Esophagus squamous epithelium (tissue), 4 donors: ENCODE data around the gene MRC2.

ENCODE experiments used
- CTCF ChIP-seq, 6 experiments: fragments of 450-650 bp in 4 of 6; fragments of 200-600 bp in 2 of 6; sonication (generic) in 2 of 6; IDR thresholded peaks; one replicate each; pipeline ENCODE4 v1.5.1; 2016 to 2019; ENCODE audit warnings: antibody characterized with exemption in 6 of 6, mild to moderate bottlenecking in 4 of 6, moderate library complexity in 4 of 6
- POLR2A ChIP-seq, 4 donors: fragments of 450-650 bp; IDR thresholded peaks; one replicate each; pipeline ENCODE4 v1.6.1; 2017; ENCODE audit warnings: antibody characterized with exemption in 4 of 4, mild to moderate bottlenecking in 4 of 4, moderate library complexity in 3 of 4

GRCh38 chr17:62644487-62645173 is 17.2 kb downstream of the MRC2 start:
- TF ChIP-seq CTCF (IDR thresholded peaks at IDR 0.05) (no peak), POLR2A (IDR thresholded peaks at IDR 0.05) (no peak)
